BE2C (cell line): ENCODE measurements around the gene CHCHD10.

ENCODE experiments used
- DNase-seq: peaks from one replicate; pipeline ENCODE4 v3.0.0-alpha.2; 2020
- H3K27me3 ChIP-seq: fragments of 250-450 bp; sonication (Bioruptor Pico); 2 replicates; pipeline ENCODE4 v1.5.1; 2020; ENCODE audit warnings: mild to moderate bottlenecking
- H3K36me3 ChIP-seq: fragments of 250-450 bp; sonication (Bioruptor Pico); 2 replicates; pipeline ENCODE4 v1.5.1; 2020; ENCODE audit warnings: mild to moderate bottlenecking
- H3K4me1 ChIP-seq: fragments of 250-450 bp; sonication (Bioruptor Pico); 2 replicates; pipeline ENCODE4 v1.5.1; 2020
- H3K4me3 ChIP-seq: 2 replicates; pipeline ENCODE4 v1.5.1; 2011; ENCODE audit warnings: low read depth, low read length
- H3K9me3 ChIP-seq: fragments of 250-450 bp; sonication (Bioruptor Pico); 2 replicates; pipeline ENCODE4 v1.5.1; 2020
- TF ChIP-seq, protein P1 (sequence below): IDR thresholded peaks from 2 replicates; pipeline ENCODE4 v1.5.1; 2012; ENCODE audit warnings: mild to moderate bottlenecking, low read depth, low read length

Gene CHCHD10

DNA sequence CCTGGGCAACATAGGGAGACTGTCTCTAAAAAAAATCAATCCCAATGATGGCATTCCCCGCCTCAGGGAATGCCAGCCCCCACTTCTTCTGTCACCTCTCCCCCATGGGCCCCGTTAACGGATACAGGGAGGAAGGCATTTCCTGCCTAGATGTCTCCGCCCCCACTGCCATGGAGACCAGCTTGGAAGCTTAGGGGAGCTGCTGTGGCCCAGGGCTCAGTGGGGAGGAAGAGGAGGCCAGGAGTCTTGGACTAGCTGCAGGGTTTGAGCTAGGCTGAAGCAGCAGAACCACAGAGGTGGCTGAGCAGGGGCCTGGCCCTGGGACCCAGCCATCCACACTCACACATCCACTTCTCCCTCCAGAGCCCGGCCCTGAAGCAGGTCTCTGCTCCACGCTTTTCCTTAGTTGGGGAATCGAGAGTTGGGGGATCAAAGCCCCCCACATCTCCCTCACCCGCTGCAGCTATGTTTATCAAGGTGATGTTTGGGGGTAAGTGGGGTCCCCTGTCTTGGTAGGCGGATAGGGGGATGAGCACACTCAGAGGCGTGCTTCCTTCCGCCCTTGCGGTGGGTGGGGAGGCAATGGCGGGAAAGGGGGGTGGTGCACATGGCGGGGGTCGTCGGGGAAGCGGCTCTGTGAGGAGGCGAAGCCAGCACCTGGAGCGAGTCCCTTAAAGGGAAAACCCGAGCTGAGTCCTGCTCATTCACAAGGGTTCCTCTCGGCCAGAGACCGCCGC lies 4.8 kb downstream of the CHCHD10 start, which contains the start of gene C22orf15:
Gene C22orf15, plus strand, starts transcription at position 149 of the 737 bp plus-strand sequence. Its CDS starts 317 bp downstream, at position 466.
- no peak within 1 kb of the TSS for H3K4me3 ChIP-seq
- H3K9me3 ChIP-seq = no peaks in the 10 kb centered on the region
- H3K36me3 ChIP-seq = peaks cover 32% of the 10 kb centered on the region
- H3K4me1 ChIP-seq = peaks cover 18% of the 10 kb centered on the region; the same call in 1 of the 2 replicates
- no peak for DNase-seq
- no peaks in the 10 kb centered on the region for H3K27me3 ChIP-seq
- TF ChIP-seq, protein P1, sequence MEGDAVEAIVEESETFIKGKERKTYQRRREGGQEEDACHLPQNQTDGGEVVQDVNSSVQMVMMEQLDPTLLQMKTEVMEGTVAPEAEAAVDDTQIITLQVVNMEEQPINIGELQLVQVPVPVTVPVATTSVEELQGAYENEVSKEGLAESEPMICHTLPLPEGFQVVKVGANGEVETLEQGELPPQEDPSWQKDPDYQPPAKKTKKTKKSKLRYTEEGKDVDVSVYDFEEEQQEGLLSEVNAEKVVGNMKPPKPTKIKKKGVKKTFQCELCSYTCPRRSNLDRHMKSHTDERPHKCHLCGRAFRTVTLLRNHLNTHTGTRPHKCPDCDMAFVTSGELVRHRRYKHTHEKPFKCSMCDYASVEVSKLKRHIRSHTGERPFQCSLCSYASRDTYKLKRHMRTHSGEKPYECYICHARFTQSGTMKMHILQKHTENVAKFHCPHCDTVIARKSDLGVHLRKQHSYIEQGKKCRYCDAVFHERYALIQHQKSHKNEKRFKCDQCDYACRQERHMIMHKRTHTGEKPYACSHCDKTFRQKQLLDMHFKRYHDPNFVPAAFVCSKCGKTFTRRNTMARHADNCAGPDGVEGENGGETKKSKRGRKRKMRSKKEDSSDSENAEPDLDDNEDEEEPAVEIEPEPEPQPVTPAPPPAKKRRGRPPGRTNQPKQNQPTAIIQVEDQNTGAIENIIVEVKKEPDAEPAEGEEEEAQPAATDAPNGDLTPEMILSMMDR = no peak

DNA sequence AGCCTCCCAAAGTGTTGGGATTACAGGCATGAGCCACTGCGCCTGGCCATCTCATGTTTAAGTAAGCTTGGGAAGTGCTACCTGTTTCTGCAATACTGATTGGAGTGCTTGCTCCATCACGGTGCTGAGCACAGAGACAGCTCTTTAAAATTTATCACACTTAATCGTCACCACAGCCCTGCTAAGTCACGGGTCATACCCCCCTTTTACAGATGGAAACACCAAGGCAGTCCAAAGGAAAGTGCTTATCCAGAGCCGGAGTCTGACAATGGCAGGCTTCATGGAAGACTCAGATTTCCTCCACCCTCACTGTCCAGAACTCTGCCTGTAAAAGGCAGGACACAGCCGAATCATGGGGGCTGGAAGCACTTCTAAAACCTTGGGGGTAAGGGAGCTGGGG lies 7.7 kb downstream of the CHCHD10 start:
- Histone ChIP-seq H3K4me3 (no peak overlapping the region), H3K36me3 (peaks cover 18% of the 10 kb centered on the region), H3K9me3 (no peaks in the 10 kb centered on the region), H3K27me3 (no peaks in the 10 kb centered on the region), H3K4me1 (peaks cover 12% of the 10 kb centered on the region; the same call in 1 of the 2 replicates)
- no peak for DNase-seq
- TF ChIP-seq, protein P1 = no peak

DNA sequence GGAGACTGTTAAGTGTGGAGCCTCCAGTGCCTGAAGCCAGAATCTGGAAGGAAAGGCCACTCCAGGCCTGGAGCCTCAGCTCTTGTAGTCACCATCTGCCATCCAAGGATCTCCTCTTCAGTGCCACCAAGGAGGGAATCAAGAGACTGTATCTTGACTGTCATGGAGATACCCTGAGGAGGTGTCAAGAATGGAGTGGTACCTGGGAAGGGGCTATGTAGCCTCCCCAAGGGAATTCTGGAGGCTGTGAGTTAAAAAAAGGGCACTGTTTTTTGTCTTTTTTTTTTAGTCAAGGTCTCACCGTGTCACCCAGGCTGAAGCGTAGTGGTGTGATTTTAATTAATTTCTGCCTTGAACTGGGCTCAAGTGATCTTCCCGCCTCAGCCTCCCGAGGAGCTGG lies 8.2 kb downstream of the CHCHD10 start:
- no peak overlapping the region for H3K4me3 ChIP-seq
- TF ChIP-seq, protein P1 = no peak
- H3K27me3 ChIP-seq = no peaks in the 10 kb centered on the region
- no peak for DNase-seq
- H3K36me3 ChIP-seq = peaks cover 13% of the 10 kb centered on the region
- H3K9me3 ChIP-seq = no peaks in the 10 kb centered on the region
- peaks cover 11% of the 10 kb centered on the region; the same call in 1 of the 2 replicates for H3K4me1 ChIP-seq

DNA sequence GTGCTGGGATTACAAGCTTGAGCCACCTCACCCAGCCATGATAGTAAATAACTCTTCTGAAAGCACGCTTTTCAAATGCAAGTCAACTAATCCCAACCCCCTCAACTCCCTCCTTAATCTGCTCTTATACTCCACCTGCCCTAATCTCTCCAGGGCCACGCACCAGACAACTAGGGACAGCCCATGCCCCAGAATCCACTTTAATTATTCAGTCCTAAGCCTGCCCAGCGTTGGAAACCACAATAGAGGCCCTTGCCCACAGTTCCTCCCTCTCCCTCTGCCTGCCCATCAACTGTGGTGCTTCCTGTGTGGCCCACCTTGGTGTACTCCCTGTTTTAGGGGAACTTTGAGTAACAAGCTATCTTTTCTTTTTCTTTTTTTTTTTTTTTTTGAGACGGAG lies 10.9 kb downstream of the CHCHD10 start:
- Histone ChIP-seq H3K4me3 (no peak overlapping the region), H3K9me3 (no peaks in the 10 kb centered on the region), H3K4me1 (no peaks in the 10 kb centered on the region), H3K36me3 (no peaks in the 10 kb centered on the region), H3K27me3 (no peaks in the 10 kb centered on the region)
- no peak for DNase-seq
- TF ChIP-seq, protein P1 = no peak

DNA sequence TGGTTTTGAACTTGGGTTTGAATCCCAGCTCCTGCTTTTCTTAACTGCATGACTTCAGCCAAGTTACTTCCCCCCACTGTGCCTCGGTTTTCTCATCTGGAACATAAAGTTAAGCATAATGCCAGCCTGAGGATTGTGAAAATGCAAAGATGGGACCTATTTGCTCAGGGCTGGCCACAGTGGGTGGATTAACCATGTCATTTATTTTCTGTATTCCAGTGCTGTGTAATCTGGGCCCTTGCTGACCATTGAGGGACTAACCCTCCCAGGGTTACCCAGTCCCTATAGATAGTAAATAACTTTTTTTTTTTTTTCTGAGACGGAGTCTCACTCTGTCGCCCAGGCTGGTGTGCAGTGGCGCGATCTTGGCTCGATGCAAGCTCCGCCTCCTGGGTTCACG lies 12.1 kb downstream of the CHCHD10 start:
- H3K36me3 ChIP-seq = no peaks in the 10 kb centered on the region
- no peaks in the 10 kb centered on the region for H3K9me3 ChIP-seq
- H3K27me3 ChIP-seq = no peaks in the 10 kb centered on the region
- no peak overlapping the region for H3K4me3 ChIP-seq
- DNase-seq = no peak
- peaks cover 2% of the 10 kb centered on the region; the same call in 1 of the 2 replicates for H3K4me1 ChIP-seq
- TF ChIP-seq, protein P1 = no peak

DNA sequence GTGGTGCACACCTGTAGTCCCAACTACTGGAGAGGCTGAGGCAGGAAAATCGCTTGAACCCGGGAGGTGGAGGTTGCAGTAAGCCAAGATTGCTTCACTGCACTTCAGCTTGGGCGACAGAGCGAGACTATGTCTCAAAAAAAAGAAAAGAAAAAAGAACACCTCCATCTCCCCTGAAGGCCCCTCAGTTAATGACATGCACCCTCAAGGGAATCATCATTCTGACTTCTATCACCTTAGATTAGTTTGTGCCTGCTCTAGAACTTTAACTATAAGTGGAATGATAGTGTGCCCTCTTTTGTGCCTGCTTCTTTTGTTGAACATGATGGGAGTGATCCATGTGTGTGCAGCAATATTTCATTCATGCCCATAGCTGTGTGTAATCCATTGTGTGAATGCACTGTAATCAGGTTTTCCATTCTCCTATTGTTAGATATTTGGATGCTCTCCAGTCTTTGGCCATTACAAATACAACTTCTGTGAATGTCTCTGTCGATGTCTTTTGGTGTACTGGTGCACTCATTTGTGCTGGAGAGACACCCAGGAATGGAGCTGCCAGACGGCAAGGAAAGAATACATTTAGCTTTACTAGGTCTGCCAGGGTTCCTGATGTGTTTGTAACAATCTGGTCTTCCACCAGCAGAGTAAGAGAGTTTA lies 12.7 kb downstream of the CHCHD10 start:
- Histone ChIP-seq H3K36me3 (no peaks in the 10 kb centered on the region), H3K4me1 (peaks cover 2% of the 10 kb centered on the region; the same call in 1 of the 2 replicates), H3K4me3 (no peak overlapping the region), H3K9me3 (no peaks in the 10 kb centered on the region), H3K27me3 (no peaks in the 10 kb centered on the region)
- TF ChIP-seq, protein P1 = no peak
- no peak for DNase-seq
